Heart right ventricle (tissue), 16 donors: ENCODE data around the gene NSF. TPM values are rescaled to one million over a fixed set of nuclear protein-coding genes. Genes with fewer than 3 reads are reported as not detected.
A peak's percentile ranks its signal among the peaks of the same experiment; 100 is the strongest.
"Not testable (repeated sequence)": the region's sequence is repeated elsewhere in the genome, so short reads cannot be mapped to it uniquely, and the experiment has no call there.

ENCODE experiments used
- ATAC-seq, 8 donors: fragments of 200-7000 bp; cut with Tn5 transposase; one replicate each; pipeline ENCODE4 v1.9.1; 2020; ENCODE audit warnings: mild to moderate bottlenecking in 8 of 8, moderate library complexity in 8 of 8, moderate number of reproducible peaks in 1 of 8
- DNase-seq, 2 donors: peaks; one replicate each; pipeline ENCODE4 v3.0.0-alpha.2; 2020
- H3K27ac ChIP-seq, 10 donors: fragments of 200-600 bp; sonication (generic) in 2 of 10; one replicate each; pipeline versions ENCODE4 v1.5.0 to v1.8.0; 2020 to 2022; ENCODE audit warnings: mild to moderate bottlenecking in 3 of 10
- H3K27me3 ChIP-seq, 7 donors: fragments of 200-600 bp; one replicate each; pipeline ENCODE4 v1.8.0; 2021 to 2022; ENCODE audit warnings: mild to moderate bottlenecking in 2 of 7
- H3K36me3 ChIP-seq, 9 donors: fragments of 200-600 bp; sonication (generic) in 1 of 9; one replicate each; pipeline versions ENCODE4 v1.5.0 to v1.8.0; 2020 to 2022; ENCODE audit warnings: mild to moderate bottlenecking in 2 of 9
- H3K4me1 ChIP-seq, 9 donors: fragments of 200-600 bp; sonication (generic) in 1 of 9; one replicate each; pipeline versions ENCODE4 v1.5.0 to v1.8.0; 2020 to 2022; ENCODE audit warnings: mild to moderate bottlenecking in 4 of 9
- H3K4me3 ChIP-seq, 10 donors: fragments of 200-600 bp; sonication (generic) in 2 of 10; one replicate each; pipeline versions ENCODE4 v1.5.0 to v1.8.0; 2020 to 2022; ENCODE audit warnings: mild to moderate bottlenecking in 7 of 10, moderate library complexity in 2 of 10
- H3K9me3 ChIP-seq, 11 donors: fragments of 200-600 bp in 10 of 11; sonication (generic) in 2 of 11; one replicate each; pipeline versions ENCODE4 v1.5.0 to v1.8.0; 2013 to 2022; ENCODE audit warnings: mild to moderate bottlenecking in 2 of 11, control low read depth in 1 of 11, moderate library complexity in 1 of 11
- CTCF ChIP-seq, 9 donors: fragments of 200-600 bp; sonication (generic) in 2 of 9; IDR thresholded peaks; one replicate each; pipeline versions ENCODE4 v1.5.0 to v1.8.0; 2021 to 2022; ENCODE audit warnings: antibody characterized with exemption in 9 of 9, mild to moderate bottlenecking in 5 of 9, moderate library complexity in 1 of 9
- WGBS, 2 donors: extraction: QIAGEN DNeasy Blood & Tissue Kit; methylation state at CpG; one replicate each; pipeline ENCODE4 v1.1.7; 2013; ENCODE audit warnings: inconsistent platforms in 1 of 2; 5-methylcytosine and 5-hydroxymethylcytosine counted together
- intact Hi-C, 10 donors: fragments of 100-400 bp; cut with DNase I; formaldehyde crosslinking; loops; one replicate each; pipeline versions ENCODE4 v1.11.1 to v1.14.2; 2022
- polyA plus RNA-seq, 2 donors: library from polyadenylated mRNA; stranded (reverse); fragments of 200-250 nt; gene quantifications; one replicate each; pipeline ENCODE4 v1.2.3, GENCODE V29; 2013
- total RNA-seq, 10 donors: library from RNA; stranded (reverse); fragmentation: NEBNext Ultra II Directional in 3 of 10; extraction: Animal tissue kit (Norgen Biotek cat#: 25700) in 3 of 10; gene quantifications; one replicate each; pipeline versions ENCODE4 v1.2.1 to v1.2.4, GENCODE V29; 2021 to 2023
- donor health status: Arrhythmogenic right ventricular cardiomyopathy.
- donor health status: ischemic (EF 13 %, LVEDD 7.1; RV severe dilation, severe dysfunction).
- donor health status: healthy with polysubstance abuse.
- donor health status: DM: no; HTN: yes; CAD: no.
- donor health status: DM: no; HTN: no; CAD: no.
- donor health status: ischemic (EF 25% LVEDD 6.9; RV normal size, moderate dysfunction).
- donor health status: ischemic (EF 25% LVEDD 5.7; RV mildly dilated, moderate dysfunction).
- donor health status: healthy.
- donor health status: DM: yes; HTN: yes; CAD: no.
- donor health status: Ischemic cardiomyopathy.
- donor health status: ischemic (EF 35%, LVEDD 5.7; RV mildly dilated, moderate dysfunction).
- donor health status: nonischemic (EF 11% LVEDD 7.7; RV severe dilation, severe dysfunction).
- donor health status: DM: yes; HTN: yes; CAD: no.
- donor health status: PGD.
- donor health status: ischemic (EF 29% LVEDD 5.4; RV normal size, mild dysfunction).
- donor health status: nonischemic (EF 23%, LVEDD 6.1; RV moderate dilation, normal function).

NSF gene
- total and polyA plus RNA-seq, 12 donors = 4.5 to 28.0 (median 19.6) TPM

- intact Hi-C loops = no loop called here
- no peak for TF ChIP-seq CTCF (IDR thresholded peaks at IDR 0.05)
These were observed 175.0 kb downstream of the NSF start for GRCh38 chr17:46765453-46765852.

DNA sequence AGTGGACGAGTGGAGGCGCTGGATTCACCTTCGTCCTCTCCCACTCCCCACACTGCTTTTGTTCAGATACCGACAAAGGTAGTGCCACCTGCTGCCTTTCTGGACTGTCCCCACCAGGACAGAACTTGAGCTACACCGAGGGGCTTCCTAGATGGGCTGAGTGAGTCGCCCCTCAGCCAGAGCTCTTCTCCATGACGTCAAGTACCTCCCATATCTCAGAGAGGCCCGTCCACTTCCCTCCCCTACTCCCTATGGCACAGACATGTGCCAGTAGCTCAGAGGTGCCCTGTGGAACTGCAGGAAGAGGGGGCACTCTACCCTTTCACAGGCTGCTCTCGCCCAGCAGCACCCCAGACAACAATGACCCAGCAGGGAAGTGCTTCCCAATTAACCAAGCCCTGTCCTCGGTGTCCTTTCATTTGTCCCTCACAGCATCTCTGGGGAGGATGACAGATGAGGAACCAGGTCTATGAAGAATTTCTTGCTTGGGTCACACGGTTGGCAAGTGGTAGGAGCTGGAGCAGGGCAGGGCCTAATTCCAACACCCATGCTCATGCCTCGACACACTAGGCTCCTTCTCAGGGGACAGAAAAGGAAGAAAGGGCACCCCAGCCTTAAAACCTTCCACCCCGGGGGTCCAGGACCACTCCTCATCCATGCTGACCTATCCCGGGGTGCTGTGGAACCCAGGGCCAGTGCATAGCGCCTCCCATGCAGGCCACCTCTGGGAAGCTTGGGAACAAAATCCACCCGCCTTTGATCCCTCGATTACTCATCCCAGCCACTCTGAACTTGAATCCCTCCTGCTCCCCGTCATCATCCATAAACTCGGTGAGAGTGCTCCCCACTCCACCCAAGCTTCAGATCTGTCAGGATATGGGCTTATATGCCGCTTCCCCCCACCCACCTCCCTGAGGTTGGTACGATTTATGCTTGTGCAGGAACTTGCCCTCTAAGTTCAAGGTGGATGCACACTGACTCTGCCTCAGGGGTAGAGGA lies 176.3 kb downstream of the NSF start:
- no peak overlapping the region for H3K27ac ChIP-seq
- H3K9me3 ChIP-seq = no peaks in the 10 kb centered on the region
- intact Hi-C loops = no loop called here
- WGBS, 2 donors = 94% methylated on average over 21 of the region's 21 CpGs
- H3K4me3 ChIP-seq = no peak overlapping the region
- peaks cover 11 to 41% (median 22%) of the 10 kb centered on the region in 9 donors for H3K4me1 ChIP-seq
- DNase-seq (no peak), ATAC-seq (no peak)
- H3K27me3 ChIP-seq = peaks cover 0 to 23% (median 0%) of the 10 kb centered on the region in 7 donors
- TF ChIP-seq CTCF (IDR thresholded peaks at IDR 0.05) = no peak
- H3K36me3 ChIP-seq = no peaks in the 10 kb centered on the region

More at GRCh38 chr17:46765453-46765852, 175.0 kb downstream of the NSF start:
- peaks cover 0 to 16% (median 0%) of the 10 kb centered on the region in 7 donors for H3K27me3 ChIP-seq
- peak overlapping the region; percentile 27 to 68 (median 46) for H3K27ac ChIP-seq
- DNase-seq (no peak), ATAC-seq (peak in 5 of 8 donors; percentile 16 to 31 (median 20))
- H3K4me3 ChIP-seq = no peak overlapping the region
- H3K9me3 ChIP-seq = no peaks in the 10 kb centered on the region
- H3K36me3 ChIP-seq = no peaks in the 10 kb centered on the region
- peaks cover 6 to 34% (median 22%) of the 10 kb centered on the region in 9 donors for H3K4me1 ChIP-seq
- WGBS, 2 donors = 79% methylated on average over 12 of the region's 12 CpGs

- peaks cover 11 to 48% (median 32%) of the 10 kb centered on the region in 9 donors for H3K4me1 ChIP-seq
- 96% methylated on average over 15 of the region's 15 CpGs for WGBS, 2 donors
- H3K27me3 ChIP-seq = peaks cover 0 to 40% (median 0%) of the 10 kb centered on the region in 7 donors
- no peak overlapping the region for H3K27ac ChIP-seq
- no peaks in the 10 kb centered on the region for H3K9me3 ChIP-seq
- no peak for ATAC-seq
- intact Hi-C loops = no loop called here
- no peak for DNase-seq
- no peak overlapping the region for H3K4me3 ChIP-seq
- TF ChIP-seq CTCF (IDR thresholded peaks at IDR 0.05) = no peak
- no peaks in the 10 kb centered on the region for H3K36me3 ChIP-seq
These were observed 178.0 kb downstream of the NSF start for GRCh38 chr17:46768540-46768870.

- H3K36me3 ChIP-seq, H3K4me3 ChIP-seq, intact Hi-C loops, DNase-seq, H3K9me3 ChIP-seq, ATAC-seq, H3K27ac ChIP-seq: not testable (repeated sequence)
- 96 to 98% methylated on average over 14 of the region's 14 CpGs for WGBS, 2 donors
- Histone ChIP-seq H3K27me3 (peaks cover 0 to 44% (median 0%) of the 10 kb centered on the region in 7 donors), H3K4me1 (peaks cover 11 to 44% (median 31%) of the 10 kb centered on the region in 9 donors)
These were observed 178.4 kb downstream of the NSF start for GRCh38 chr17:46768896-46769295.
